Coronary artery (tissue), 2 donors: ENCODE measurements around the gene SPATS2.

Experiments used
- DNase-seq: peaks from one replicate; pipeline ENCODE4 v3.0.0-alpha.2; 2017; ENCODE audit warnings: low spot score
- H3K27ac ChIP-seq, 2 donors: fragments of 200-600 bp; sonication (generic); one replicate each; pipeline ENCODE4 v1.5.1; 2016 to 2019
- H3K4me3 ChIP-seq: fragments of 200-600 bp; sonication (generic); 2 replicates; pipeline ENCODE4 v1.5.1; 2016; ENCODE audit warnings: mild to moderate bottlenecking, moderate library complexity
- CTCF ChIP-seq: fragments of 200-600 bp; sonication (generic); IDR thresholded peaks from one replicate; pipeline ENCODE4 v1.5.1; 2019; ENCODE audit warnings: antibody characterized with exemption

Gene SPATS2

GRCh38 chr12:49462083-49462744 lies 95.0 kb downstream of the SPATS2 start:
- DNase-seq: no peak
- Histone ChIP-seq H3K27ac (no peak overlapping the region), H3K4me3 (no peak overlapping the region)
- no peak for TF ChIP-seq CTCF

GRCh38 chr12:49465132-49465531 lies 97.9 kb downstream of the SPATS2 start:
- Histone ChIP-seq H3K4me3 (no peak overlapping the region), H3K27ac (no peak overlapping the region)
- DNase-seq: no peak
- no peak for TF ChIP-seq CTCF

- no peak overlapping the region for H3K27ac ChIP-seq
- DNase-seq: no peak
- no peak for TF ChIP-seq CTCF
- H3K4me3 ChIP-seq: no peak overlapping the region
Observed at GRCh38 chr12:49470986-49471385, 103.7 kb downstream of the SPATS2 start.

- no peak for TF ChIP-seq CTCF
- H3K4me3 ChIP-seq: no peak overlapping the region
Observed at GRCh38 chr12:49471557-49471956, 104.3 kb downstream of the SPATS2 start.

GRCh38 chr12:49476091-49476490 lies 108.8 kb downstream of the SPATS2 start:
- Histone ChIP-seq H3K4me3 (no peak overlapping the region), H3K27ac (no peak overlapping the region)
- DNase-seq: no peak
- no peak for TF ChIP-seq CTCF

More at GRCh38 chr12:49471557-49471956, 104.3 kb downstream of the SPATS2 start:
- DNase-seq: no peak
- no peak overlapping the region for H3K27ac ChIP-seq

GRCh38 chr12:49478949-49479664 lies 111.8 kb downstream of the SPATS2 start:
- no peak for TF ChIP-seq CTCF
- no peak for DNase-seq
- no peak overlapping the region for H3K27ac ChIP-seq
- no peak overlapping the region for H3K4me3 ChIP-seq
